Stimulated activated CD4-positive, alpha-beta T cell treated with anti-CD3 and anti-CD28 coated beads, TNF-alpha, amount 100 ng/mL, for 1 hour (primary cell): ENCODE data around the gene TLNRD1.

Source experiments
- DNase-seq, 3 donors: peaks; one replicate each; pipeline ENCODE4 v3.0.0-alpha.2; 2020; ENCODE audit warnings: low read depth in 3 of 3, low spot score in 1 of 3

Gene TLNRD1

DNA sequence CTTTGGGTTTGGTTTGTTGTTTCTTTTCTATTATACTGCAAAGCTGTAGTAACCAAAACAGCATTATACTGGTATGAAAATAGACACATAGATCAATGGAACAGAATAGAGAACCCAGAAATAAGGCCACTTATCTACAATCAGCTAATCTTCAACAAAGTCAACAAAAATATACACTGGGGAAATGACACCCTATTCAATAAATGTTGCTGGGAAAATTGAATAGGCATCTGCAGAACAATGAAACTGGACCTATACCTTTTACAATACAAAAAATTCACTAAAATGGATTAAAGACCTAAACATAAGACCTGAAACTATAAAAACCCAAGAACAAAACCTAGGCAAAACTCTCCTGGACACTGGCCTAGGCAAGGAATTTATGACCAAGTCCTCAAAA is 52.9 kb downstream of the TLNRD1 start:
- DNase-seq = no peak

DNA sequence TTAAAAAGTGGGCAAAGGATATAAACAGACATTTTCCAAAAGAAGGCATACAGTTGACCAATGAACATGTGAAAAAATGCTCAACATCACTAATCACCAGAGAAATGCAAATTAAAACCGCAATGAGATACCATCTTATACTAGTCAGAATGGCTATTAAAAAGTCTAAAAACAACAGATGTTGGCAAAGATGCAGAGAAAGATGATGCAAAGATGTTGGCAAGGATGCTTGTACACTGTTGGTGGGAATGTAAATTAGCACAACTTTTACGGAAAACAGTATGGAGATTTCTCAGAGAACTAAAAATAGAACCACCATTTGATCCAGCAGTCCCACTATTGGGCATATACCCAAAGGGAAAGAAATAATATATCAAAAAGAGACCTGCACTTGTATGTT is 53.5 kb downstream of the TLNRD1 start:
- DNase-seq = no peak
